CD4-positive, alpha-beta T cell treated with Interleukin-12 subunit alpha and Interleukin-12 subunit beta, for 1 hour (primary cell): Measurements from ENCODE around the gene VARS2.
"Not testable (repeated sequence)": the region's sequence is repeated elsewhere in the genome, so short reads cannot be mapped to it uniquely, and the experiment has no call there.

Experiments used
- DNase-seq: peaks from one replicate; pipeline ENCODE4 v3.0.0-alpha.2; 2020

VARS2 gene

DNA sequence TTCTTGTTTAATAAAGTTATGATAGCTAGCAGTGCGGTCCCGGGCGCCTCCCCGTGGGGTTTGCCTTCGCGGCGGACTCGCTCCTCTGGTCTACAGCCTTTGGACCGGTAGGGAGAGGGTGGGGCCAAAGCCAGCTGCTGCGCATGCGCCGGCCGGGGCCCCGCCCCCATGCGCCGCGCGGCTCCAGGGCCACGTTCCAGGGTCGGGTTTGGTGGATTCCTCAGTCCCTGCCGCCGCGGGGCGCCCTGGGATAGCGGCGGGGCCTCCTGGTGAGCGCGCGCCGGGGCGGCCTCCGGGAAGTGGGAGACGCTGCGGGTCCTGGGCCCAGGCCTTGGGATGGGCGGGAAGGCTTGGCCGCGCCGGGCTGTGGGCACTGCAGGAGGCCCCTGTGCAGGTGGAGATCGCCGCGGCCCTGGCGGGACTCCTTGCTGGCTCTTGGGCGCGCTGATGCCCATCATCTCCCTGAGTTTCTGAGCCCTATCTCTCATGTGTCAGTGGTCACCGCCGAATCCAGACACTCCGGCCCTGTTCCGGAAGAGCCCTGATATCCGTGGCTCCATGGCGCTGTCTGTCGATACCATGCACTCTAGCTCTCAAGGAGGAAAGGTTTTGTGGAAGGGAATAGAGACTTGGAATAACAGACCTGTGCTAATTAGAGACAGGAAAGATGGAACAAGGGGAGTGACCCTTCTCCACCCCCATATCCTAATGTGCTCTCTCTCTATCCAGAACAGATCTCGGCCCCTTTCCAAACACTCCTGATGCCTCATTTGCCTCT, at the start of gene VARS2:
Gene VARS2, plus strand, starts transcription at position 163 of the 778 bp plus-strand sequence. Its CDS starts 599 bp downstream, at position 762.
- peak; percentile 92 for DNase-seq

DNA sequence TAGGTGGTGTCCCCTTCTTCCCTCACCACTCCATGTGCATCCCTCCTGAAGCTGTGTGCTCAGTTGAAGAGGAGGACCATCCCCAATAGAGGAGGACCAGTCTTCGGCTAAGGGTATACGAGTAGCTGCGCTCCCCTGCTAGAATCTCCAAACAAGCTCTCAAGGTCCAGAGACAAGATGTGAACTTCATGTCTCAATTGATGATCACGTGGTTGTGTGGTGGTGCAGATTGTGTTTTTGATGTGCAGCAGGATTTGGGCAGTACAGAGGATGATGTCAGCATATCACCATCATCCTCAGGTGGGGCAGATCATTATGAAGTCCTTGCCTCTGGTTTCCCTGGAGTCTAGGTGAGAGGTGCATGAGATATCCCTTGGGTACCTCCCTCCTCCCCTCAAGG, 49.7 kb upstream of the VARS2 start:
- no peak for DNase-seq

DNA sequence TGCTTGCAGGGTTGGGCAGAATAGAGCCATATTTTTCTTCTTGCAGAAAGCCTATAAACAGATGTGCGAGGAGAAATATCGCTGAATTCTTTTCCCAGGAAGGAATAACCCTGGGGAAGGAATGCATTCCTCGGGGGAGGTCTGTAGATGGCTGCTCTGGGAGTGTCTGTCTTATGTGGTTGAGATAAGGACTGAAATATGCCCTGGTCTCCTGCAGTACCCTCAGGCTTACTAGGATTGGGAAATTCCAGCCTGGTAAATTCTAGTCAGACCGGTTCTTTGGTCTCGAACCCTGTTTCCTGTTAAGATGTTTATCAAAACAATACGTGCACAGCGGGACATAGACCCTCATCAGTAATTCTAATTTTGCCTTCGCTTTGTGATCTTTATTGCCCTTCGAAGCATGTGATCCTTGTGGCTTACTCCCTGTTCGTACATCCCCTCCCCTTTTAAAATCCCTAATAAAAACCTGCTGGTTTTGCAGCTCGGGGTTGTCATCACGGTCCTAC, 44.7 kb upstream of the VARS2 start:
- DNase-seq = not testable (repeated sequence)

- no peak for DNase-seq
These were observed 43.5 kb upstream of the VARS2 start for GRCh38 chr6:30870546-30870945.

DNA sequence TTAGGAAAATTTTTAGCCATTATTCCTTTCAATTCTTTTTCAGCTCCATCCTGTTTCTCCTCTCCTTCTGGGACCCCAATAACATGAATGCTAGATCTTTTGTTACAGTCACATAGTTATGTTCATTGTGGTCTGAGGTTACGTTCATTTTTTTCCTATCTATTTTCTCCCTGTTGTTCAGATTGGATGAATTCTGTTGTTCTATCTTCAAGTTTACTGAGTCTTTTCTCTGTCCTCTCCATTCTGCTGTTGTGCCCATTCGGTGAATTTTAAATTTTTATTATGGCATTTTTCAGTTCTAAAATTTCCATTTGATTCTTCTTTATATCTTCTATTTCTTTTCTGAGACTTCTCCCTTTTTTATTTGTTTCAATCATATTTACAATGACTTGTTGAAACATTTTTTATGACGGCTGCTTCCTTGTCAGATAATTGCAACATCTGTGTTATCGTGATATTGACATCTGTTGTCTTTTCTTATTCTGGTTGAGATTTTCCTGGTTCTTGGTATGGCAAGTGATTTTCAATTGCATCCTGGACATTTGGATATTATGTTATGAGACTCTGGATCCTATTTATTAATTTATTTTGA, 42.4 kb upstream of the VARS2 start:
- no peak for DNase-seq

- no peak for DNase-seq
These were observed 40.8 kb upstream of the VARS2 start for GRCh38 chr6:30873137-30873640.

GRCh38 chr6:30873795-30874194, 40.2 kb upstream of the VARS2 start:
- DNase-seq = not testable (repeated sequence)

DNA sequence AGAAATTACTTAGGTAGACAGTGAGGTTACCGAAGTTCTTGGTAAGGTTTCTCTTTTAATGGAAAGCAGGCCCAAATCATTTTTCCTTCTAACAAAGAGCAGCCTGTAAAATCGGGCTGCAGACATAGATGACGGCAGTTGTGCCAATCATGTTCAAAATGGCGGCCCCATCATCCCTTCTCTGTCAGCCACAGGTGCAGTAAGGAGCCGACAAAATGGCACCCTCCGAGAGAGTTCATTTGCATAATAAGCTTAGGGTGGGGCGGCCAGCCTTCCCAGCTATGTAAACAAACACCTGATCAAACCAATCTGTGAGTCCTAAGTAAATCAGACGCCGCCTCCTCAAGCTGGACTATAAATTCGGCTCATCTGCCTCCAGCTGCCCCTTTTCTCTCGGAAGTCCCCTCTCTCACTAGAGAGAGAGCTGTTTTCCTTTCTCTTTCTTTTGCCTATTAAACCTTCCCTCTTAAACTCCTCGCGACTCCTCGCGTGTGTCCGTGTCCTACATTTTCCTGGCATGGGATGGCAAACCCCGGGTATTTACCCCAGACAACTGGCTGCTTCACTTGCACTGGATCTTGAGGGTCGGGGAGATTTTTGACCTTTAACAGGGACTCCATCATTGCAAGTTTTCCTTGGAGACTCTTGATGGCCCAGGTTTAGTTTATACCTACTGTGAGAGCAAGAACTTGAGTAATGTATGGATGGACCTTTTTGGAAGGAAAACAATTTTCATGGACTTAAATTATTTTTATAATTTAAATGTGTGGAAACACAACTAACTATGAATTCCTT, 38.6 kb upstream of the VARS2 start:
- DNase-seq = no peak

- DNase-seq = no peak
These were observed 37.9 kb upstream of the VARS2 start for GRCh38 chr6:30876039-30876730.

DNA sequence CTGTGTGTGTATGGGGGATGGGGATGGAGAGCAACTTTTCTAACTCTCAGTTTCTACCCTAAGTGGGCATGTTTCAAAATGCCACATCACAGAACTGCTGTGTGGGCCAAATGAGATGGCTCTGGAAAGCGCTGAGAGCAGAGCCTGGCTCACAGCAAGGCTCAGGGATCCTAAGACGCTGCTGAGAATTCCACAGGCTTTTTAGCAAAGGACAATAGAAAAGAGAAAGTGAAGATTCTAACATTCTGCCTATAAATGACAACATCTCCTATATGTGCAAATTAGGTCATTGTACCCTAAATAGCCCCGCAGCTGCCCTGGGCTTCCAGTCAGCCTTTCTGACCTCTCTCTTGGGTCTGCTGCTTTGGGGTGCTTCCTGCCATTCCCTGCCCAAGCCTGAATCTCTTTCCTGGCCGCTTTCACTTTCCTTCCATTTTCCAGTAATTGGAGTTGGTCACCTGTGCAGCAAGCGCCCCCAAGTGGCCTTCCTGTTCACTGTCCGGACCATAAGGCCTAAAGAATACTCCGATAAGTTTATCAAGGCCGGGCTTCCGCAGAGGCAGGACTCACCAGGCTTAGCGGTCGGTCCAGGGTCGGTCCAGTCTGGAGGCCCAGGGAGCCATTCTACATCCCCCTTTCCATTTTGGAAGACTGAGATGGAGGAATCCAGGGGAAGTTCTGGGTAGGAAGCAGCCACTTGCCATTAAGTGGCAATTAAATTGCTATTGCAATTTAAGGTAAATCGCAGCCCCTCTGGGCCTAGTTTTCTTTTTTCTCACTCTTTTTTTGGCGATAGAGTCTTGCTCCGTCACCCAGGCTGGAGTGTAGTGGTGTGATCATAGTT, 36.4 kb upstream of the VARS2 start:
- DNase-seq = peak; percentile 79

DNA sequence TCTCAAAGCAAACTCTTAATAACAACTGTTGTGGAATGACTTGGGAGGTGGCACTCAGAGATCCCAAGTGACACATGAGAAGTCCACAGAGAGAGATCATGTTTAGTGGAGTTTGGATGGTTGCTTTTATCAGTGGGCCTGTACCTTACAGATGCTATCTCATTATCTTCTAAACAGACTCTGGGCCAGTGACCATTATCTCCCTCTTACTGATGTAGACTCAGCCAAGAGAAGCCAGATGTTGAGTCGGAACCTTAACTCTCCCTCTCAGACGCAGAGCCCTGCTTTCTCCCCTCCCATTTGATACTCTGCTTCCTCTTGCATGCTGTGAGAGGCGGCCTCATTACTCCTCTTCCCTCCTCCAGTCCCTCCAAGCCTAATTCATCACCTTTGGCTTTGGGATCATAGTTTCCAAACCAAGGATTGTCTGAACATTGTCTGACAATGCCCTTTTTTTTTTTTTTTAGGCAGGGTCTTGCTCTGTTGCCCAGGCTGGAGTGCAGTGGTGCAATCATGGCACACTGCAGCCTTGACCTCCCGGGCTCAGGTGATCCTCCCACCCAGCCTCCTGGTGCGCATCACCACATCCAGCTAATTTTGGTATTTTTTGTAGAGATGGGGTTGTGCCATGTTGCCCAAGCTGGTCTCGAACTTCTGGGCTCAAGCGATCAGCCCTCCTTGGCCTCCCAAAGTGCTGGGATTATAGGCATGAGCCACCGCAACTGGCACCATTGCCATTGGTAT, 34.2 kb upstream of the VARS2 start:
- DNase-seq = no peak

DNA sequence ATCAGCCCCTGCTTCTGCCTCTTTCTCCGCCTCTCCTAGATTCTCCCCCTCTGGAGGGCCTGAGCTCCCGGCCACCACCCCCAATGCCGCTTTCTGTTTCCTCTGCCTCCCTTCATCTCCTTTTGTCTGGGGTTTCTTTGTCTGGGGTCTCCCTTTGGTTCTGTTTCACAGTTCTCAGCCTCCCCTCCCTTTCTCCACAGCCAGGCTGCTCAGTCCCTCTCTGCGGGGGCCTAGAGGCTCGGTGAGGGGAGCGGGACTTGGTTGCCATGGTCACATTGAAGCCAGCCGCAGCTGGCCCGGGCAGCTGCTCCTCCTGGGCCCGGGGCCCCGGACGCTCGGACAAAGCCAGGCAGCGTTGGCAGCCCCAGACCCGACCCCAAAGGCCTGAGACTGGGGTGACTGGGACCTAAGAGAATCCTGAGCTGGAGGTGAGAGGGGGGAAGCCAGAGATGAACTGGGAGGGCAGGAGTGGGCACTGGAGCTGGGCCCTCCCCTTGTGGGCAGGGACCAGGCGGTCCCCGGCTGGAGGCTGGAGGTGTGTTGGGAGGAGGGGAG, 33.3 kb upstream of the VARS2 start:
- DNase-seq = no peak

DNA sequence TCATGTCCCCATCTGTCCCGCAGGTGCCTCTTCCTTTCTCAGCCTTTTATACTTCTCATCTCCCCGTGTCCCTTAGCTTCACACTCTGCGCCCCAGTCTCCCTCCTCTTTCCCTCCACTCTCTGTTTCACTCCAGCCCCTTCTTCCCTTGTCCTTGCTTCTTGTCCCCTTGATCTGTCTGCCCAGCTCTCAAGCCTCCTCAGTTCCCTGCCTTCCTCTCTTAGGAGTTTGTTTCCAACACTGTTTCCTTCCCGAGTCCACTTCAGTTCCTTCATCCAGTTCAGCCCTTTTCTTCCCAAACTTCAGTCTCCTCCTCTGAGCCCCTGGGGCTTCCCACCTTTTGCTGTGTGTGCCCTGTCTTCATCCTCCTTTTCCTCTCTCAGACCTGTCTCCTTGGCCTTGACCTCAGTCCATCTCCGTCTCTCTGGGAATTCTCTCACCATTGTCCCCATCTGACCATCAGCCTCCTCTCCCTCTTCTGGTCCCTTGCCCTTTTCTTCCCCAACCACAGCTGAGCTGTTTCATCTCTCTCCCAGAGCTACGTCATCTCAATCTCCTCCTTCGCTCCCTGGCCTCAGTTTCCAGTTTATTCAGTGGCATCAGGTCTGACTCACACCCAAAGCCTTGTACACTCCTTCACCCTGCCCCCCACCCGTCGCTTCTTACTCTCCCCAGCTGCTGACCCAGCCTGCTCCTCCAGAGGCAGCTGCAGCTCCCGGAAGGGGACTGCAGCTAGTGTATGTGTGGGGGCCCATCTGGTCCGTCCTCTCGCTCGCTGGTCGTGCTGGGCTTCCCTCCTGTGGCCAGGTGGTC, 32.4 kb upstream of the VARS2 start:
- no peak for DNase-seq

DNA sequence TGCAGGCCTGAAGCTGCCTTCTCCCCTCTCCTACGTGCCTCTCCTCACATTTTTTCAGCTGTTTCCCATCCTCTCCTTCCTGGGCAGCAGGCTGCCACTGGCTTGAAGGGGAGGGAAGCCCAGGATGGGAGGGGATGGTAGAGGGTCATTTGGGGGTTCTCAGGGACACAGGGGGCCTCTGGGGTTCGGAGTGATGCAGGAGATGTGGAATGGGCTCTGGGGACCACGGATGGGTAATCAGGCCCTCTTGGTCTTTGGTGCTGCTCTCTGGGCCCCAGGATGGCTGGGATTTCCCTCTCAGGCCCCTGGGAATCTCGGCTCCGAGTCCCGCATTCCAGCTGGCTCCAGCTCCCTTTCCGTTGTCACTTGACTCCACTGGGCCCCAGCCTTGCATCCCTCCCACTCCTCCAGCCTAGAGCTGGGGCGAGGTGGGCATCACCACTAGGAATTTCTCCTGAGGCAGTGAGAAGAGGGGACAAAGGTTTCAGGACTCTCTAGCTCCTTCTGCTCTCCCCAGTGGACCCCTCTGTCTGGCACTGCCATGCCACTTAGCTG, 31.8 kb upstream of the VARS2 start:
- no peak for DNase-seq

DNA sequence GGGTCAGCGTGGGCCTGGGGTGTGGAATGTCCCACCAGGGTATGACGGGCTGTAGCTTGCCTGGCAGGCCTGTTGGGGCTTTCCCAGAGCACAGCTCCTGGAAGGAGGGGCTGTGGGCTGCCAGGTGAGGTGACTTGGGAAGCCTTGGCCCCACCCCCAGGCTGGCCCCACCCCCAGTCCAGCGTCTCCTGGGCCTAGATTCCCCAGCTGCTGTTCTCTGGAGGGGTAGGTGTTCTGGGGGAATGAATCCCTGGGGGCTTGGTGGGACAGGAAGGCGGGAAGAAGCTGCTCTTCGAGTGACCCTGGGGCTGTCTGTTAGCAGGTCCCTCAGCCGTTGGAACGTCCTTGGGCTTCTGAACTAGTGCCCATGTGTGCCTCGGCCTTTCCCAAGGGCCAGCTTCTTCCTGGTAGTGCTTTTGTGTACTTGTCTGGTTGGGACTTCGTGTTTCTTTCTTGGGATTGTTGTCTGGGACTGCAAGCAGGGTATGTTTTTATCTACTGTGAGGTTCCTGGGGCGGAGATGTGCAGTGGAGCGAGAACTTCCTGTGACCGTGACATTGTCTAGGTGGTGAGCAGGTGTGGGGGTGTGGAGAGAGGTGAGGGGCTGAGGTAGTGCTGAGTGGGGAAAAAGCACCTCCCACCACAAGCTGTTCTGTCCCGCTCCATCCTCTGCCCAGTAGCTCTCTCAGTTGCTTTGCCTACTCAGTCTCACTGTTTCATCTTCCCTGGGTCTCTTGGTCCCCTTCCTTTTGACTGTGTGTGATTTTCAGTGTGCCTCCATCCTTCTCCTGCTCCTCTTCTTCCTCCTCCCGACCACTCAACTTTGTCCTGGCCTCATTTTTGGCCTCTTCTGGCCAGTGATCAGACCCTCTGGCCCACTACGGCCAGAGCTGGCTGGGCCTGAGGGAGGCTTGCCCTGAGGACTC, 31.0 kb upstream of the VARS2 start:
- DNase-seq = peak; percentile 16

DNA sequence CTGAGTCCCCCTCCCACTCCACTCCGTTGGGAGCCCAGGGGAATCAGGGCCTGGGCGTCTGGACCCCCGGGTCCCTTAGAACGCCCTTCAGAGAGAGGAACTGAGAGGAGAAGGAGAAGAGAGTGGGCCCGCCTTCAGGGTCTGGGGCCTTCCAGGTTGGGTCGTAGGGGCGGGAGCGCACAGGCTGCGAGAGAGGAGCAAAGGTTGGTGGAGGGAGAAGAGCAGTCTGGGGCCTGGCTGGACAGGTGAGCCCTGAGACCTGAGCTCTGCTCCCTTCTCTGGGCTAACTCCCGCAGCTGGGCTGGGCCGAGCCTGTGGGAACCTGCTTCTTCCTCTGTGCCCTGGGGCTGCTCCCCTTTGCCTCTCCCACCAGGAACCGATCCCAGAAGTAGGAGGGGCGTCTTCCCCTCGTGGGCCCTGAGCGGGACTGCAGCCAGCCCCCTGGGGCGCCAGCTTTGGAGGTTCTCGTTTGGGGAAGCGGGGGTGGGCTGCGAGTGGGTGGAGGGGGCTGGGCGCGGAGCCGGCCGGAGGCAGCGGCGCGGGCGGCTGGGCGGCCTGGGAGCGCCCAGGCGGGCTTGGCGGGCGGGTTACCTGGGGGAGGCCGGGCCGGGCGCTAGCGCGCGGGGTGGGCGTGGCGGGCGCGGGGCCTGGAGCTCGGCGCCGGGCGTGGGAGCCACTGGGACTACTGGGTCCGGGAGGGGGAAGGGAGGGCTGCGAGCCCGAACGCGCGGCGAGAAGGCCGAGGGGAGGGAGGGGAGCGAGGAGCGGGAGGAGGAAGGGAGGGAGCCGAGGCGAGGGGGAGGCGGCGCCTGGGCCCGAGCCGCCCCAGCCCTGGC, 30.1 kb upstream of the VARS2 start, which contains the start of gene DDR1:
Gene DDR1, plus strand, starts transcription at position 835 of the 836 bp plus-strand sequence. CDS start 4,211 bp downstream, outside the sequence.
- peak; percentile 60 for DNase-seq
